H1 (cell line): ENCODE measurements around the gene RNU6-1. TPM values are rescaled to one million over a fixed set of nuclear protein-coding genes. Genes with fewer than 3 reads are reported as not detected.

Source experiments
- BACH1 ChIP-seq: IDR thresholded peaks from 2 replicates; pipeline ENCODE4 v1.6.1; 2012; ENCODE audit warnings: low read length, improper control_type of control experiment
- BCL11A ChIP-seq, 2 experiments: IDR thresholded peaks; one replicate each; pipeline ENCODE4 v1.6.1; 2011; ENCODE audit warnings: low read depth in 2 of 2, low read length in 2 of 2, mild to moderate bottlenecking in 2 of 2
- CBX5 ChIP-seq: fragments of 300-800, 300-1000 bp; sonication (generic); IDR thresholded peaks from 2 replicates; pipeline ENCODE4 v1.7.1; 2016; ENCODE audit warnings: antibody characterized with exemption, low read length, low read depth
- CHD7 ChIP-seq: fragments of 300-600 bp; sonication (generic); IDR thresholded peaks from 2 replicates; pipeline ENCODE4 v1.7.1; 2012; ENCODE audit warnings: low read length, moderate library complexity, mild to moderate bottlenecking, inconsistent platforms; ENCODE audit not compliant: insufficient replicate concordance
- CTBP2 ChIP-seq: IDR thresholded peaks from 2 replicates; pipeline ENCODE4 v1.7.0; 2011; ENCODE audit warnings: borderline replicate concordance, mild to moderate bottlenecking, moderate library complexity, mixed read lengths, low read length; ENCODE audit not compliant: insufficient read depth, insufficient read length
- EGR1 ChIP-seq: IDR thresholded peaks from 2 replicates; pipeline ENCODE4 v1.6.1; 2011; ENCODE audit warnings: low read depth, low read length, borderline replicate concordance
- MAFK ChIP-seq: IDR thresholded peaks from 2 replicates; pipeline ENCODE4 v1.6.1; 2012; ENCODE audit warnings: low read depth, mild to moderate bottlenecking, improper control_type of control experiment, low read length
- POLR2AphosphoS5 ChIP-seq: IDR thresholded peaks from 2 replicates; pipeline ENCODE4 v1.6.1; 2011; ENCODE audit warnings: low read depth, low read length
- SAP30 ChIP-seq: fragments of 300-600 bp; sonication (generic); IDR thresholded peaks from 2 replicates; pipeline ENCODE4 v1.7.1; 2012; ENCODE audit warnings: low read length, moderate library complexity, mild to moderate bottlenecking, inconsistent platforms; ENCODE audit not compliant: insufficient read depth, insufficient replicate concordance
- SIRT6 ChIP-seq: IDR thresholded peaks from one replicate; pipeline ENCODE4 v1.7.1; 2012; ENCODE audit warnings: low read length, inconsistent platforms
- SRF ChIP-seq: IDR thresholded peaks from 2 replicates; pipeline ENCODE4 v1.6.1; 2011; ENCODE audit warnings: mild to moderate bottlenecking, low read depth, low read length, moderate library complexity
- polyA plus RNA-seq, 7 experiments: library from polyadenylated mRNA; depleted of rRNA in 3 of 7; stranded (reverse) in 5 of 7; unstranded in 2 of 7; fragments of >200 nt in 5 of 7; fragments of 200-250 nt in 2 of 7; gene quantifications; 1 replicate in 5 of 7; 2 replicates in 1 of 7; 4 replicates in 1 of 7; pipeline versions ENCODE4 v1.2.1 to v1.2.3, GENCODE V29; 2011 to 2013; ENCODE audit warnings: missing spikeins in 2 of 7, mixed read lengths in 2 of 7
- total RNA-seq: library from RNA; stranded (reverse); fragmentation: NEBNext Ultra II Directional; extraction: Animal tissue kit (Norgen Biotek cat#: 25700); gene quantifications from 2 replicates; pipeline ENCODE4 v1.2.1, GENCODE V29; 2021

Gene RNU6-1
- total and polyA plus RNA-seq, 2 of the 8 experiments (the other 6 are each of a cell fraction or from before 2014, with no cell fraction given) = not detected

- TF ChIP-seq CTBP2 (no peak), MAFK (no peak), SAP30 (no peak), SRF (no peak), SIRT6 (no peak), BCL11A (IDR thresholded peaks at IDR 0.05; ENCODE audit: low read depth in 2 of 2, low read length in 2 of 2) (no peak), CHD7 (no peak), CBX5 (no peak), BACH1 (no peak), EGR1 (no peak), POLR2AphosphoS5 (no peak)
Observed at GRCh38 chr15:67833710-67834511, 5.9 kb downstream of the RNU6-1 start (continued).
